HCT116 (cell line): ENCODE data around the gene MYL6B. TPM values are rescaled to one million over a fixed set of nuclear protein-coding genes. Genes with fewer than 3 reads are reported as not detected.

Experiments used
- ATAC-seq: fragments of 200-7000 bp; cut with Tn5 transposase; 2 replicates; pipeline ENCODE4 v1.9.1; 2020; ENCODE audit warnings: mild to moderate bottlenecking, moderate library complexity
- BruUV-seq: library from RNA; stranded (reverse); fragments of 400-500 nt; replicated peaks from 2 replicates; lab custom pipeline; 2021; lab: Mats Ljungman, UMichigan
- CTCF ChIA-PET: fragments of 300-600 bp; sonication (Branson Sonifier 250); formaldehyde crosslinking; loops from one replicate; lab custom pipeline; 2021; ENCODE audit warnings: antibody characterized with exemption; lab: Charles Lee
- POLR2A ChIA-PET: fragments of 300-600, 350-600 bp; sonication (Branson Sonifier 250); formaldehyde crosslinking; loops from one replicate; lab custom pipeline; 2021; ENCODE audit warnings: antibody characterized with exemption; lab: Charles Lee
- RAD21 ChIA-PET, 2 experiments: fragments of 300-600 bp; sonication (Branson Sonifier 250); formaldehyde crosslinking; loops; one replicate each; lab custom pipeline; 2023; ENCODE audit warnings: low total read pairs in 2 of 2; ENCODE audit not compliant: uncharacterized antibody in 2 of 2, unreplicated experiment in 2 of 2, low non-redundant PET in 1 of 2; lab: Charles Lee
- DNase-seq: peaks from one replicate; pipeline ENCODE4 v3.0.0-alpha.2; 2010; ENCODE audit warnings: low read depth, low spot score
- H2AFZ ChIP-seq: fragments of 200-600 bp; shearing (Covaris generic), sonication (generic); 2 replicates; pipeline ENCODE4 v1.6.1; 2017; ENCODE audit warnings: low read depth, mixed run types, mixed read lengths, antibody characterized with exemption, low read length; ENCODE audit not compliant: poor library complexity, severe bottlenecking
- H3K27ac ChIP-seq: 2 replicates; pipeline ENCODE4 v1.5.1; 2012; ENCODE audit warnings: low read depth, low read length
- H3K27me3 ChIP-seq: fragments of 200-600 bp; sonication (generic); 2 replicates; pipeline ENCODE4 v1.6.1; 2016; ENCODE audit warnings: mixed run types, low read length, mixed read lengths; ENCODE audit not compliant: insufficient read depth
- H3K36me3 ChIP-seq, 2 experiments: fragments of 200-500 bp in 1 of 2; fragments of 200-600 bp in 1 of 2; sonication (Bioruptor generic) in 1 of 2; sonication (generic) in 1 of 2; 2 replicates each; pipeline versions ENCODE4 v1.5.1 to v1.6.1; 2014 to 2016; ENCODE audit warnings: low read length in 2 of 2, inconsistent platforms in 1 of 2, mixed read lengths in 1 of 2, mixed run types in 1 of 2; ENCODE audit not compliant: insufficient read depth in 2 of 2, control insufficient read depth in 1 of 2
- H3K4me1 ChIP-seq, 2 experiments: fragments of 200-600 bp in 1 of 2; sonication (generic) in 1 of 2; 2 replicates each; pipeline versions ENCODE4 v1.5.1 to v1.6.1; 2012 to 2017; ENCODE audit warnings: low read length in 2 of 2, inconsistent platforms in 1 of 2, mild to moderate bottlenecking in 1 of 2, mixed read lengths in 1 of 2, mixed run types in 1 of 2, moderate library complexity in 1 of 2; ENCODE audit not compliant: insufficient read depth in 2 of 2, control insufficient read depth in 1 of 2
- H3K4me2 ChIP-seq: fragments of 200-600 bp; sonication (generic); 2 replicates; pipeline ENCODE4 v1.6.1; 2017; ENCODE audit warnings: mixed run types, low read length, mixed read lengths
- H3K4me3 ChIP-seq, 2 experiments: fragments of 200-600 bp in 1 of 2; sonication (generic) in 1 of 2; replicated peaks in 1 of 2; 2 replicates each; pipeline ENCODE4 v1.5.1; 2011 to 2016; ENCODE audit warnings: low read length in 2 of 2, control low read depth in 1 of 2, low read depth in 1 of 2, mild to moderate bottlenecking in 1 of 2, mixed read lengths in 1 of 2, mixed run types in 1 of 2
- H3K79me2 ChIP-seq: fragments of 200-600 bp; sonication (generic); 2 replicates; pipeline ENCODE4 v1.6.1; 2017; ENCODE audit warnings: mild to moderate bottlenecking, mixed run types, low read length, moderate library complexity, mixed read lengths; ENCODE audit not compliant: insufficient read depth
- H3K9ac ChIP-seq: fragments of 200-600 bp; sonication (generic); 2 replicates; pipeline ENCODE4 v1.6.1; 2016; ENCODE audit warnings: low read length, mixed read lengths
- H3K9me2 ChIP-seq: fragments of 200-600 bp; sonication (generic), shearing (Covaris generic); 2 replicates; pipeline ENCODE4 v1.6.1; 2017; ENCODE audit warnings: mixed run types, mild to moderate bottlenecking, moderate library complexity; ENCODE audit not compliant: insufficient read depth
- H3K9me3 ChIP-seq, 2 experiments: fragments of 200-500 bp in 1 of 2; fragments of 200-600 bp in 1 of 2; sonication (Bioruptor generic) in 1 of 2; sonication (generic) in 1 of 2; 2 replicates each; pipeline ENCODE4 v1.6.1; 2014 to 2017; ENCODE audit warnings: low read length in 2 of 2, mixed read lengths in 2 of 2, inconsistent platforms in 1 of 2, low read depth in 1 of 2, mild to moderate bottlenecking in 1 of 2, mixed run types in 1 of 2, moderate library complexity in 1 of 2; ENCODE audit not compliant: control insufficient read depth in 1 of 2, insufficient read depth in 1 of 2
- H4K20me1 ChIP-seq: fragments of 200-600 bp; sonication (generic), shearing (Covaris generic); 2 replicates; pipeline ENCODE4 v1.6.1; 2017; ENCODE audit warnings: mixed run types, mild to moderate bottlenecking, moderate library complexity; ENCODE audit not compliant: insufficient read depth
- CTCF ChIP-seq, 3 experiments: fragments of 200-600 bp in 1 of 3; sonication (generic) in 1 of 3; IDR thresholded peaks in 2 of 3; conservative IDR thresholded peaks in 1 of 3; 2 replicates each; pipeline ENCODE4 v1.5.1; 2012 to 2017; ENCODE audit warnings: low read depth in 2 of 3, low read length in 2 of 3, antibody characterized with exemption in 1 of 3, borderline replicate concordance in 1 of 3, control low read depth in 1 of 3, mild to moderate bottlenecking in 1 of 3, mixed read lengths in 1 of 3, mixed run types in 1 of 3, moderate library complexity in 1 of 3; ENCODE audit not compliant: insufficient read depth in 1 of 3
- EGR1 ChIP-seq: IDR thresholded peaks from 2 replicates; pipeline ENCODE4 v1.6.1; 2012; ENCODE audit warnings: low read depth
- ELF1 ChIP-seq: IDR thresholded peaks from 2 replicates; pipeline ENCODE4 v1.6.1; 2012; ENCODE audit warnings: low read depth, borderline replicate concordance
- POLR2A ChIP-seq: IDR thresholded peaks from 2 replicates; pipeline ENCODE4 v1.7.0; 2011; ENCODE audit warnings: borderline replicate concordance; ENCODE audit not compliant: insufficient read depth, insufficient read length; ENCODE audit errors: extremely low read depth
- POLR2AphosphoS5 ChIP-seq: IDR thresholded peaks from 2 replicates; pipeline ENCODE4 v1.6.1; 2011; ENCODE audit warnings: mild to moderate bottlenecking, low read depth, low read length, moderate library complexity
- TCF7L2 ChIP-seq: IDR thresholded peaks from 2 replicates; pipeline ENCODE4 v1.7.0; 2011; ENCODE audit warnings: borderline replicate concordance, inconsistent platforms; ENCODE audit not compliant: insufficient read depth, insufficient read length; ENCODE audit errors: extremely low read depth
- YY1 ChIP-seq: IDR thresholded peaks from 2 replicates; pipeline ENCODE4 v1.6.1; 2011; ENCODE audit warnings: low read length, low read depth, moderate library complexity, mild to moderate bottlenecking; ENCODE audit not compliant: insufficient replicate concordance; ENCODE audit errors: extremely low read depth
- ZBTB33 ChIP-seq: IDR thresholded peaks from 2 replicates; pipeline ENCODE4 v1.6.1; 2011; ENCODE audit warnings: mild to moderate bottlenecking, low read length, moderate library complexity; ENCODE audit not compliant: insufficient replicate concordance; ENCODE audit errors: extremely low read depth
- intact Hi-C: fragments of 100-400 bp; cut with micrococcal nuclease; formaldehyde crosslinking; loops from 2 replicates; pipeline ENCODE4 v1.10.0; 2022
- total RNA-seq: library from RNA; stranded (reverse); gene quantifications from one replicate; pipeline ENCODE4 v1.2.1, GENCODE V29; 2021; ENCODE audit not compliant: unreplicated experiment

MYL6B gene
- total RNA-seq, 1 experiment from 2014 or later, result 94.3 TPM

GRCh38 chr12:56158029-56158925, 5.9 kb downstream of the MYL6B start, which contains the start of gene MYL6:
Gene MYL6 (plus strand): TSS chr12:56158359. CDS start chr12:56158402, 43 bp downstream.
- peaks cover 32 to 40% of the 10 kb centered on the region in 2 experiments; a peak in 3 of 4 replicates for H3K36me3 ChIP-seq
- no peaks in the 10 kb centered on the region for H4K20me1 ChIP-seq
- peaks cover 43% of the 10 kb centered on the region for H3K79me2 ChIP-seq
- DNase-seq (peak; percentile 97), ATAC-seq (peak; percentile 81)
- H3K27me3 ChIP-seq, result no peaks in the 10 kb centered on the region
- no peaks in the 10 kb centered on the region for H3K9me2 ChIP-seq
- H3K4me2 ChIP-seq, result peak within 1 kb of the TSS; percentile 96
- H3K4me3 ChIP-seq, result peak within 1 kb of the TSS; percentile 78 to 96
- no TSS peak for BruUV-seq
- H3K9me3 ChIP-seq, result no peaks in the 10 kb centered on the region
- H2AFZ ChIP-seq, result no peak within 1 kb of the TSS
- intact Hi-C loops, result loop anchor here (2.0 kb wide), 1 partner anchor 39 kb away; the partner anchor contains the start of gene ZC3H10
- H3K4me1 ChIP-seq, result peaks cover 14 to 27% of the 10 kb centered on the region in 2 experiments
- ChIA-PET CTCF (interaction anchor here (0.6 to 1.4 kb wide), 4 partner anchors 31 to 162 kb away, joined by 3 to 5 read pairs (median 4); partner anchors contain the start of genes ESYT1, SMARCC2 and ZC3H10), POLR2A (interaction anchor here (1.2 to 1.8 kb wide), 3 partner anchors 30 to 416 kb away, joined by 3 to 7 read pairs (median 5); partner anchors contain the start of genes ESYT1 and ZC3H10), RAD21 (interaction anchor here (0.6 kb wide), 2 partner anchors 32 to 64 kb away, joined by 3 to 6 read pairs; partner anchors contain the start of gene RNF41 (in 1 of the 2))
- peak within 1 kb of the TSS; percentile 99 for H3K9ac ChIP-seq
- H3K27ac ChIP-seq, result peak within 1 kb of the TSS; percentile 94
- TF ChIP-seq POLR2AphosphoS5, result peak; percentile 100
- TF ChIP-seq YY1, result peak; percentile 94
- no peak for TF ChIP-seq EGR1
- no peak for TF ChIP-seq CTCF (IDR thresholded peaks at IDR 0.05 in 2 of 3, conservative IDR thresholded peaks at IDR 0.05 in 1 of 3; ENCODE audit: borderline replicate concordance in 1 of 3, insufficient read depth in 1 of 3, low read depth in 2 of 3, low read length in 2 of 3)
- TF ChIP-seq ELF1, result no peak
- no peak for TF ChIP-seq TCF7L2
- peak; percentile 98 for TF ChIP-seq POLR2A
- TF ChIP-seq ZBTB33, result no peak
